Lower leg skin (tissue), 3 donors: ENCODE data around the gene DMD.

Experiments
- CTCF ChIP-seq, 3 donors: fragments of 450-650 bp; IDR thresholded peaks; one replicate each; pipeline ENCODE4 v1.5.1; 2016; ENCODE audit warnings: antibody characterized with exemption in 3 of 3, mild to moderate bottlenecking in 3 of 3, moderate library complexity in 2 of 3
- POLR2A ChIP-seq, 2 donors: fragments of 450-650 bp; IDR thresholded peaks; one replicate each; pipeline ENCODE4 v1.6.1; 2016 to 2017; ENCODE audit warnings: antibody characterized with exemption in 2 of 2, mild to moderate bottlenecking in 1 of 2, moderate library complexity in 1 of 2

- TF ChIP-seq CTCF (IDR thresholded peaks at IDR 0.05) (no peak), POLR2A (IDR thresholded peaks at IDR 0.05) (no peak)
Observed at GRCh38 chrX:32598707-32599106, 612.6 kb downstream of the DMD start.
